ENCODE measurements around the gene SPTLC3.

GRCh38 chr20:13099676-13100075 is 90.9 kb downstream of the SPTLC3 start:
- TF ChIP-seq CTCF (IDR thresholded peaks at IDR 0.05): no peak
- no peak for TF ChIP-seq POLR2AphosphoS5 (IDR thresholded peaks at IDR 0.05)
- TF ChIP-seq POLR2A (IDR thresholded peaks at IDR 0.05): no peak

Data from prostate gland (tissue), 2 donors.